Measurements from ENCODE around the gene L3HYPDH. TPM values are rescaled to one million over a fixed set of nuclear protein-coding genes. Genes with fewer than 3 reads are reported as not detected.
"Not testable (repeated sequence)": the region's sequence is repeated elsewhere in the genome, so short reads cannot be mapped to it uniquely, and the experiment has no call there.

Gene L3HYPDH
- total RNA-seq, 1 donor from 2014 or later = 19.5 TPM

- TF ChIP-seq CTCF (conservative IDR thresholded peaks at IDR 0.05; ENCODE audit: low read depth, low read length) = no peak
- DNase-seq (ENCODE audit: low read depth) = peak; percentile 51
- H3K4me3 ChIP-seq (ENCODE audit: low read depth, low read length) = no peak overlapping the region
Observed at GRCh38 chr14:59454139-59454538, 30.1 kb downstream of the L3HYPDH start.

- no peak for TF ChIP-seq CTCF (conservative IDR thresholded peaks at IDR 0.05; ENCODE audit: low read depth, low read length)
- no peak overlapping the region for H3K4me3 ChIP-seq (ENCODE audit: low read depth, low read length)
- no peak for DNase-seq (ENCODE audit: low read depth)
Observed at GRCh38 chr14:59451849-59452248, 32.4 kb downstream of the L3HYPDH start.

GRCh38 chr14:59450716-59451115 is 33.5 kb downstream of the L3HYPDH start:
- no peak overlapping the region for H3K4me3 ChIP-seq (ENCODE audit: low read depth, low read length)
- no peak for DNase-seq (ENCODE audit: low read depth)
- no peak for TF ChIP-seq CTCF (conservative IDR thresholded peaks at IDR 0.05; ENCODE audit: low read depth, low read length)

- H3K4me3 ChIP-seq (ENCODE audit: low read depth, low read length); DNase-seq (ENCODE audit: low read depth): not testable (repeated sequence)
Observed at GRCh38 chr14:59448673-59449072, 35.5 kb downstream of the L3HYPDH start.

- no peak overlapping the region for H3K4me3 ChIP-seq (ENCODE audit: low read depth, low read length)
- no peak for TF ChIP-seq CTCF (conservative IDR thresholded peaks at IDR 0.05; ENCODE audit: low read depth, low read length)
- DNase-seq (ENCODE audit: low read depth) = no peak
Observed at GRCh38 chr14:59439256-59439965, 44.8 kb downstream of the L3HYPDH start.

GRCh38 chr14:59438195-59438647 is 46.0 kb downstream of the L3HYPDH start:
- no peak for TF ChIP-seq CTCF (conservative IDR thresholded peaks at IDR 0.05; ENCODE audit: low read depth, low read length)
- no peak overlapping the region for H3K4me3 ChIP-seq (ENCODE audit: low read depth, low read length)
- no peak for DNase-seq (ENCODE audit: low read depth)

- no peak overlapping the region for H3K4me3 ChIP-seq (ENCODE audit: low read depth, low read length)
- DNase-seq (ENCODE audit: low read depth) = no peak
- TF ChIP-seq CTCF (conservative IDR thresholded peaks at IDR 0.05; ENCODE audit: low read depth, low read length) = no peak
Observed at GRCh38 chr14:59435987-59436386, 48.2 kb downstream of the L3HYPDH start.

Measured in epithelial cell of proximal tubule (primary cell).